Natural killer cell (primary cell): ENCODE results near the gene JPH4. TPM values are rescaled to one million over a fixed set of nuclear protein-coding genes. Genes with fewer than 3 reads are reported as not detected.
"Not testable (repeated sequence)": the region's sequence is repeated elsewhere in the genome, so short reads cannot be mapped to it uniquely, and the experiment has no call there.

Experiments used
- ATAC-seq, 3 donors: fragments of 150-1000 bp in 2 of 3; fragments of 200-7000 bp in 1 of 3; cut with Tn5 transposase; 1 replicate in 1 of 3; 2 replicates in 2 of 3; pipeline ENCODE4 v1.10.0; 2021; ENCODE audit warnings: mild to moderate bottlenecking in 2 of 3, moderate library complexity in 2 of 3
- DNase-seq, 2 donors: peaks; one replicate each; pipeline versions ENCODE4 v3.0.0 to v3.0.0-alpha.2; 2013 to 2021; ENCODE audit warnings: mixed read lengths in 1 of 2
- H3K27ac ChIP-seq: one replicate; pipeline ENCODE4 v1.5.1; 2013; ENCODE audit warnings: mild to moderate bottlenecking, low read length
- H3K27me3 ChIP-seq: one replicate; pipeline ENCODE4 v1.6.1; 2013; ENCODE audit warnings: low read length; ENCODE audit not compliant: control insufficient read depth, insufficient read depth
- H3K36me3 ChIP-seq: one replicate; pipeline ENCODE4 v1.6.1; 2013; ENCODE audit warnings: low read length; ENCODE audit not compliant: control insufficient read depth, insufficient read depth
- H3K4me1 ChIP-seq: one replicate; pipeline ENCODE4 v1.6.1; 2013; ENCODE audit warnings: low read length; ENCODE audit not compliant: control insufficient read depth, insufficient read depth
- H3K4me3 ChIP-seq: one replicate; pipeline ENCODE4 v1.5.1; 2013; ENCODE audit warnings: low read length
- H3K9me3 ChIP-seq: one replicate; pipeline ENCODE4 v1.6.1; 2013; ENCODE audit warnings: low read length; ENCODE audit not compliant: control insufficient read depth, insufficient read depth
- H3K27ac Mint-ChIP-seq, 2 donors: one replicate each; pipeline ENCODE4 v1.8.0; 2022; ENCODE audit warnings: mild to moderate bottlenecking in 2 of 2, mixed read lengths in 2 of 2, moderate library complexity in 1 of 2
- H3K27me3 Mint-ChIP-seq, 2 donors: one replicate each; pipeline ENCODE4 v1.8.0; 2022; ENCODE audit warnings: low read depth in 2 of 2, mixed read lengths in 2 of 2
- H3K36me3 Mint-ChIP-seq: one replicate; pipeline ENCODE4 v1.8.0; 2022; ENCODE audit warnings: mixed read lengths
- H3K4me1 Mint-ChIP-seq, 2 donors: one replicate each; pipeline ENCODE4 v1.8.0; 2022; ENCODE audit warnings: mixed read lengths in 2 of 2
- H3K4me3 Mint-ChIP-seq: one replicate; pipeline ENCODE4 v1.8.0; 2022; ENCODE audit warnings: mild to moderate bottlenecking, moderate library complexity, mixed read lengths
- H3K9me3 Mint-ChIP-seq, 2 donors: one replicate each; pipeline ENCODE4 v1.8.0; 2022; ENCODE audit warnings: mixed read lengths in 2 of 2
- WGBS: methylation state at CpG from one replicate; pipeline ENCODE4 v1.1.7; 2013; ENCODE audit warnings: missing lambda C conversion rate; ENCODE audit not compliant: insufficient coverage; 5-methylcytosine and 5-hydroxymethylcytosine counted together
- intact Hi-C: fragments of 100-400 bp; cut with micrococcal nuclease; formaldehyde crosslinking; loops from one replicate; pipeline ENCODE4 v1.14.2; 2022
- total RNA-seq, 4 donors: library from RNA; stranded (reverse); fragments of 120-200 nt in 1 of 4; gene quantifications; one replicate each; pipeline versions ENCODE4 v1.2.3 to v1.2.4, GENCODE V29; 2013 to 2022
- TF ChIP-seq, protein P1 (sequence below): fragments of 200-600 bp; IDR thresholded peaks from one replicate; pipeline ENCODE4 v1.8.0; 2022; ENCODE audit warnings: antibody characterized with exemption

JPH4 gene
- total RNA-seq, 3 donors from 2014 or later (not counting 1 experiment from before 2014, with no cell fraction given), result 0.25 TPM; not detected in 2

DNA sequence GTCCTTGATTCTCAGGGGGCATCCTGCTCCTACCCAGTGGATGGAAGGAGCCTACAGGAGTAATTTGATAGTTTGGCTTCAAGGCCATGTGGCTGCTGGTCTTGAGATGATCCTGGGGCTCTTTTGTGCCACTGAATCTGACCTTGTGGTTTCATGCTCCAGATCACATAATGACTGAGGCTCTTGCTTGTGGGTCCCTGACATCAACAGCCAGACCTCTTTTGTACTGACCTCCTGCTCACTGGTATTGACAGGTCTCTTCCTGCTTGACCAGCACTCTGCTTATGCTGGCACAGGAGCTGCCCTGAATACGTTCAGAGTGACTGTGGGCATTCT lies 23.2 kb upstream of the JPH4 start:
- 64% methylated on average over 1 of the region's 1 CpG for WGBS
- Mint-ChIP-seq H3K36me3 (no peaks in the 10 kb centered on the region), H3K27ac (no peak overlapping the region), H3K27me3 (peaks cover 0 to 3% of the 10 kb centered on the region in 2 donors), H3K4me3 (no peak overlapping the region), H3K4me1 (no peaks in the 10 kb centered on the region), H3K9me3 (no peaks in the 10 kb centered on the region)
- Histone ChIP-seq H3K4me3 (no peak overlapping the region), H3K36me3 (no peaks in the 10 kb centered on the region), H3K27me3 (no peaks in the 10 kb centered on the region), H3K27ac (no peak overlapping the region), H3K4me1 (no peaks in the 10 kb centered on the region), H3K9me3 (no peaks in the 10 kb centered on the region)
- ATAC-seq (no peak), DNase-seq (no peak)
- intact Hi-C loops, result no loop called here
- TF ChIP-seq, protein P1, sequence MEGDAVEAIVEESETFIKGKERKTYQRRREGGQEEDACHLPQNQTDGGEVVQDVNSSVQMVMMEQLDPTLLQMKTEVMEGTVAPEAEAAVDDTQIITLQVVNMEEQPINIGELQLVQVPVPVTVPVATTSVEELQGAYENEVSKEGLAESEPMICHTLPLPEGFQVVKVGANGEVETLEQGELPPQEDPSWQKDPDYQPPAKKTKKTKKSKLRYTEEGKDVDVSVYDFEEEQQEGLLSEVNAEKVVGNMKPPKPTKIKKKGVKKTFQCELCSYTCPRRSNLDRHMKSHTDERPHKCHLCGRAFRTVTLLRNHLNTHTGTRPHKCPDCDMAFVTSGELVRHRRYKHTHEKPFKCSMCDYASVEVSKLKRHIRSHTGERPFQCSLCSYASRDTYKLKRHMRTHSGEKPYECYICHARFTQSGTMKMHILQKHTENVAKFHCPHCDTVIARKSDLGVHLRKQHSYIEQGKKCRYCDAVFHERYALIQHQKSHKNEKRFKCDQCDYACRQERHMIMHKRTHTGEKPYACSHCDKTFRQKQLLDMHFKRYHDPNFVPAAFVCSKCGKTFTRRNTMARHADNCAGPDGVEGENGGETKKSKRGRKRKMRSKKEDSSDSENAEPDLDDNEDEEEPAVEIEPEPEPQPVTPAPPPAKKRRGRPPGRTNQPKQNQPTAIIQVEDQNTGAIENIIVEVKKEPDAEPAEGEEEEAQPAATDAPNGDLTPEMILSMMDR, result no peak

DNA sequence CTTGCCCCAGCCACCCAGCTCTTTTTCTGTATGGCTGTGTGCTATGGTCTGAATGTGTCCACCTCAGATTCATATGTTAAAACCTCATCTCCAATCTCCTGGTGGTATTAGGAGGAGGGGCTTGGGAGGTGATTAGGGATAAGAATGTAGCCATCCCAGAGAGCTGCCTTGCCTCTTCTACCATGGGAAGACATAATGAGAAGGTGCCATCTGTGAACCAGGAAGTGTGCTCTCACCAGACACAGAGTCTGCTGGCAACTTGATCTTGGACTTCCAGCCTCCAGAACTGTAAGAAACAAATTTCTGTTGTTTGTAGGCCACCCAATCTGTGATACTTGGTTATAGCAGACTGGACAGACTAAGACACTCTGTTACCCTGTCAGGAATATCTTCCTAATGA lies 22.8 kb upstream of the JPH4 start:
- H3K9me3 ChIP-seq, result no peaks in the 10 kb centered on the region
- H3K27me3 Mint-ChIP-seq, result peaks cover 0 to 3% of the 10 kb centered on the region in 2 donors
- H3K36me3 ChIP-seq, result no peaks in the 10 kb centered on the region
- no peaks in the 10 kb centered on the region for H3K9me3 Mint-ChIP-seq
- no peaks in the 10 kb centered on the region for H3K4me1 ChIP-seq
- intact Hi-C loops, result no loop called here
- no peak overlapping the region for H3K27ac Mint-ChIP-seq
- no peak for DNase-seq
- H3K36me3 Mint-ChIP-seq, result no peaks in the 10 kb centered on the region
- no peak overlapping the region for H3K4me3 ChIP-seq
- no peak overlapping the region for H3K27ac ChIP-seq
- TF ChIP-seq, protein P1, result no peak
- no peaks in the 10 kb centered on the region for H3K27me3 ChIP-seq
- no peak for ATAC-seq
- H3K4me1 Mint-ChIP-seq, result no peaks in the 10 kb centered on the region
- H3K4me3 Mint-ChIP-seq, result no peak overlapping the region

DNA sequence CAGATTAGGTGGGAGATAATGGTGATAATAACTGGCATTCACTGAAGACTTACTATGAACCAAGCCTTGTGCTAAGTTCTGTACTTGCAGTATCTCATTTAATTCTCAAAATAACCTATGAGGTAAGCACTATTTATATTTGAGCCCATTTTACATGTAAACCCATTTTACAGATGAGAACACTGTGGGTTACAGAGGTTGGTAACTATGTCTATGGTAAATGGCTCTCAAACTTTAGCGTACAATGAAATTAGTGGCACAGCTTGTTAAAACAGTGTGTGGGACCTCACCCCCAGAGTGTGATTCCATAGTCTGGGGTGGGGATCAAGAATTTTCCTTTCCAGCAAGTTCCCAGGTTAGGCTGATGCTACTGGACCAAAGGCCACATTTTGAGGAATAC lies 22.2 kb upstream of the JPH4 start:
- no peaks in the 10 kb centered on the region for H3K4me1 ChIP-seq
- H3K4me3 ChIP-seq, result no peak overlapping the region
- H3K27ac ChIP-seq, result no peak overlapping the region
- H3K36me3 ChIP-seq, result no peaks in the 10 kb centered on the region
- no peak for ATAC-seq
- Mint-ChIP-seq H3K36me3 (no peaks in the 10 kb centered on the region), H3K4me3 (no peak overlapping the region), H3K4me1 (no peaks in the 10 kb centered on the region), H3K27me3 (peaks cover 0 to 8% of the 10 kb centered on the region in 2 donors), H3K27ac (no peak overlapping the region), H3K9me3 (no peaks in the 10 kb centered on the region)
- WGBS, result 100% methylated on average over 1 of the region's 1 CpG
- intact Hi-C loops, result no loop called here
- no peaks in the 10 kb centered on the region for H3K27me3 ChIP-seq
- TF ChIP-seq, protein P1, result no peak
- no peaks in the 10 kb centered on the region for H3K9me3 ChIP-seq
- DNase-seq, result no peak

DNA sequence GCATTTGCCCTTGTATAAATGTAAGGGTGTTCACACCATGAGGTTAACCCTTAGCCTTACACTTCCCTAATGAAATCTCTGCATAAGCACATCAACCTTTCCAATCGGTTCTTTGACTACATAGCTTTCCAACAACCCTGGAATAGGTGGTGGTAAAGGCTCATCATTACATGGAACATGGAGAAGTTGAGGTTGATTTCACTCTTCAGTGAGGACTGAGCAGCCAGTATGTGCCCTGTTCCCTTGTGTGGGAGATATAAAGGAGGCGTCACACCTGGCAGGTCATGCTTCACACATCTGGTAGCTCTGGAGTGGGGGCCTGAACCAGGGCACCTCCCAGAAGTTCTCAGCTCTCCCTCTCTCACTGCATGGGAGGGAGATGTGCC lies 21.7 kb upstream of the JPH4 start:
- H3K4me3 ChIP-seq, result no peak overlapping the region
- H3K27me3 ChIP-seq, result no peaks in the 10 kb centered on the region
- H3K36me3 ChIP-seq, result no peaks in the 10 kb centered on the region
- no peaks in the 10 kb centered on the region for H3K9me3 ChIP-seq
- H3K27ac Mint-ChIP-seq, result no peak overlapping the region
- no peaks in the 10 kb centered on the region for H3K4me1 Mint-ChIP-seq
- no peaks in the 10 kb centered on the region for H3K4me1 ChIP-seq
- WGBS, result 89% methylated on average over 1 of the region's 2 CpGs
- peaks cover 0 to 8% of the 10 kb centered on the region in 2 donors for H3K27me3 Mint-ChIP-seq
- H3K36me3 Mint-ChIP-seq, result no peaks in the 10 kb centered on the region
- no peaks in the 10 kb centered on the region for H3K9me3 Mint-ChIP-seq
- intact Hi-C loops, result no loop called here
- ATAC-seq (no peak), DNase-seq (no peak)
- H3K27ac ChIP-seq, result no peak overlapping the region
- no peak overlapping the region for H3K4me3 Mint-ChIP-seq
- TF ChIP-seq, protein P1, result no peak

DNA sequence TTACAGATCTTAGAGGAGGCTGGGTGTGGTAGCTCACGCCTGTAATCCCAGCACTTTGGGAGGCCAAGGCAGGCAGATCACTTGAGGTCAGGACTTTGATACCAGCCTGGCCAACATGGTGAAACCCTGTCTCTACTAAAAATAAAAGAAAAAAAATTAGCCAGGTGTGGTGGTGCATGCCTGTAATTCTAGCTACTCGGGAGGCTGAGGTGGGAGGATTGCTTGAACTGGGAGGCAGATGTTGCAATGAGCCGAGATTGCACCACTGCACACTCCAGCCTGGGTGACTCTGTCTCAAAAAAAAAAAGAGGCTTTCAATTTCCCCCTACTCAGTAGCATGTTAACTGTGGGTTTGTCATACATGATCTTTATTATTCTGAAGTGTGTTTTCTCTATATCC lies 15.6 kb upstream of the JPH4 start:
- H3K4me1 Mint-ChIP-seq, H3K27ac Mint-ChIP-seq, DNase-seq, intact Hi-C loops, H3K4me3 ChIP-seq, H3K4me1 ChIP-seq, H3K9me3 Mint-ChIP-seq, H3K9me3 ChIP-seq, H3K27ac ChIP-seq, H3K4me3 Mint-ChIP-seq, H3K36me3 ChIP-seq, H3K36me3 Mint-ChIP-seq, H3K27me3 ChIP-seq, ATAC-seq: not testable (repeated sequence)
- 85% methylated on average over 3 of the region's 3 CpGs for WGBS
- peaks cover 0 to 12% of the 10 kb centered on the region in 2 donors for H3K27me3 Mint-ChIP-seq
